ENCODE data around the gene ANKRD33B. TPM values are rescaled to one million over a fixed set of nuclear protein-coding genes. Genes with fewer than 3 reads are reported as not detected.

The ANKRD33B gene
- total and polyA plus RNA-seq, 2 donors from 2014 or later = 4.8 to 20.3 TPM

- FAIRE-seq (no peak), DNase-seq (no peak)
- Histone ChIP-seq H3K9me3 (ENCODE audit: control insufficient read depth in 2 of 3, insufficient read depth in 1 of 3, low read length in 3 of 3) (no peaks in the 10 kb centered on the region), H3K36me3 (ENCODE audit: control insufficient read depth in 2 of 3, insufficient read depth in 3 of 3, low read length in 3 of 3) (no peaks in the 10 kb centered on the region), H3K27me3 (ENCODE audit: control insufficient read depth, insufficient read depth, low read length) (no peaks in the 10 kb centered on the region), H3K27ac (ENCODE audit: low read depth in 2 of 2, low read length in 2 of 2) (no peak overlapping the region), H3K9ac (ENCODE audit: low read length in 3 of 3) (no peak overlapping the region), H3K4me1 (ENCODE audit: control insufficient read depth in 2 of 3, insufficient read depth in 2 of 3, low read depth in 1 of 3, low read length in 3 of 3) (peaks cover 0 to 6% (median 4%) of the 10 kb centered on the region in 3 donors), H3K4me3 (ENCODE audit: low read length in 3 of 3) (no peak overlapping the region)
- no peak for TF ChIP-seq CTCF (IDR thresholded peaks at IDR 0.05; ENCODE audit: borderline replicate concordance, extremely low read depth, insufficient read depth)
- intact Hi-C loops (cut with DNase I) = no loop called here
Observed at GRCh38 chr5:10518347-10518746, 45.5 kb upstream of the ANKRD33B start.

- Histone ChIP-seq H3K27ac (ENCODE audit: low read depth in 2 of 2, low read length in 2 of 2) (no peak overlapping the region), H3K4me3 (ENCODE audit: low read length in 3 of 3) (no peak overlapping the region), H3K27me3 (ENCODE audit: control insufficient read depth, insufficient read depth, low read length) (no peaks in the 10 kb centered on the region), H3K4me1 (ENCODE audit: control insufficient read depth in 2 of 3, insufficient read depth in 2 of 3, low read depth in 1 of 3, low read length in 3 of 3) (no peaks in the 10 kb centered on the region), H3K9me3 (ENCODE audit: control insufficient read depth in 2 of 3, insufficient read depth in 1 of 3, low read length in 3 of 3) (no peaks in the 10 kb centered on the region), H3K36me3 (ENCODE audit: control insufficient read depth in 2 of 3, insufficient read depth in 3 of 3, low read length in 3 of 3) (no peaks in the 10 kb centered on the region), H3K9ac (ENCODE audit: low read length in 3 of 3) (no peak overlapping the region)
- DNase-seq (no peak), FAIRE-seq (no peak)
- intact Hi-C loops (cut with DNase I) = no loop called here
- TF ChIP-seq CTCF (IDR thresholded peaks at IDR 0.05; ENCODE audit: borderline replicate concordance, extremely low read depth, insufficient read depth) = no peak
Observed at GRCh38 chr5:10519729-10520128, 44.1 kb upstream of the ANKRD33B start.

DNA sequence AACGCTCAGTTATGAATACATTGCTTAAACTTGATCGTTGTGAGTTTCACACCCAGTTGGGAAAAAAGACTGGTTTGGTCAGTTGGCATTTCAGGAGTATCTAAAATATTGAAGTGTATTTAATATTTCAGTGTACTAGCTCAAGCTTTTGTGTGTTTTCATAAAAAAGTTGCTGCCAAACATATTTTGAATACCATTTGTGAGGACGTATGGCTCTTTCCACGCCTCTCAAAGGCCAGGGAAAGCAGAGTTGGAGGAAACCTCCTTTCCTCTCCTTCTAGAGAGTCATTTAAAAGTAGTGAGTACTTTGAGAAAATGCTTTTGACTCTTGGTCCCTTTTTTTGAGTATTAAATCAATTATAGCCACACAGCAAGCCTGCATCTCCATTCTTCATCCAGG is 43.2 kb upstream of the ANKRD33B start:
- Histone ChIP-seq H3K4me3 (ENCODE audit: low read length in 3 of 3) (no peak overlapping the region), H3K27me3 (ENCODE audit: control insufficient read depth, insufficient read depth, low read length) (no peaks in the 10 kb centered on the region), H3K9me3 (ENCODE audit: control insufficient read depth in 2 of 3, insufficient read depth in 1 of 3, low read length in 3 of 3) (no peaks in the 10 kb centered on the region), H3K36me3 (ENCODE audit: control insufficient read depth in 2 of 3, insufficient read depth in 3 of 3, low read length in 3 of 3) (no peaks in the 10 kb centered on the region), H3K9ac (ENCODE audit: low read length in 3 of 3) (no peak overlapping the region), H3K27ac (ENCODE audit: low read depth in 2 of 2, low read length in 2 of 2) (no peak overlapping the region), H3K4me1 (ENCODE audit: control insufficient read depth in 2 of 3, insufficient read depth in 2 of 3, low read depth in 1 of 3, low read length in 3 of 3) (no peaks in the 10 kb centered on the region)
- TF ChIP-seq CTCF (IDR thresholded peaks at IDR 0.05; ENCODE audit: borderline replicate concordance, extremely low read depth, insufficient read depth) = no peak
- intact Hi-C loops (cut with DNase I) = no loop called here
- no peak for FAIRE-seq
- DNase-seq = no peak
